WTC11 (cell line): ENCODE results near the gene MAPKAPK5. TPM values are rescaled to one million over a fixed set of nuclear protein-coding genes. Genes with fewer than 3 reads are reported as not detected.

ENCODE experiments used
- ATAC-seq: fragments of 200-7000 bp; cut with Tn5 transposase; 2 replicates; pipeline ENCODE4 v1.10.0; 2021; ENCODE audit warnings: mild to moderate bottlenecking, moderate library complexity
- CTCF ChIA-PET: fragments of 300-600 bp; sonication (Branson Sonifier 250); formaldehyde crosslinking; loops from one replicate; lab custom pipeline; 2021; ENCODE audit warnings: antibody characterized with exemption; lab: Charles Lee
- POLR2A ChIA-PET: fragments of 350-600 bp; sonication (Branson Sonifier 250); formaldehyde crosslinking; loops from one replicate; lab custom pipeline; 2021; ENCODE audit warnings: antibody characterized with exemption; lab: Charles Lee
- DNase-seq: peaks from one replicate; pipeline ENCODE4 v3.0.0; 2021; ENCODE audit warnings: low spot score
- H3K27ac Mint-ChIP-seq: 2 replicates; pipeline ENCODE4 v1.8.0; 2021; ENCODE audit warnings: mixed read lengths
- H3K27me3 Mint-ChIP-seq: 2 replicates; pipeline ENCODE4 v1.8.0; 2021; ENCODE audit warnings: low read depth, mild to moderate bottlenecking, moderate library complexity, mixed read lengths
- H3K36me3 Mint-ChIP-seq: 2 replicates; pipeline ENCODE4 v1.8.0; 2021; ENCODE audit warnings: mixed read lengths
- H3K4me1 Mint-ChIP-seq: 2 replicates; pipeline ENCODE4 v1.8.0; 2022; ENCODE audit warnings: mixed read lengths
- H3K4me3 Mint-ChIP-seq: 2 replicates; pipeline ENCODE4 v1.8.0; 2021; ENCODE audit warnings: mild to moderate bottlenecking, moderate library complexity, mixed read lengths
- H3K9me3 Mint-ChIP-seq: 2 replicates; pipeline ENCODE4 v1.8.0; 2021; ENCODE audit warnings: mixed read lengths
- ATF1 ChIP-seq: sonication (generic); formaldehyde crosslinking; IDR thresholded peaks from 2 replicates; pipeline ENCODE4 v1.8.1; 2023; ENCODE audit warnings: mild to moderate bottlenecking, moderate library complexity, missing genetic modification reagents
- CBFB ChIP-seq: sonication (generic); formaldehyde crosslinking; IDR thresholded peaks from 2 replicates; pipeline ENCODE4 v1.8.1; 2022; ENCODE audit warnings: mild to moderate bottlenecking, low read depth, missing genetic modification reagents
- GRHL2 ChIP-seq: fragments of 250-450 bp; sonication (Bioruptor Pico); IDR thresholded peaks from 2 replicates; pipeline ENCODE4 v1.8.0; 2022; ENCODE audit warnings: mild to moderate bottlenecking, moderate library complexity; ENCODE audit not compliant: insufficient replicate concordance, severe bottlenecking
- IRF2 ChIP-seq: sonication (generic); formaldehyde crosslinking; IDR thresholded peaks from 2 replicates; pipeline ENCODE4 v1.8.0; 2022; ENCODE audit warnings: low read depth, missing genetic modification reagents, borderline replicate concordance
- NFYB ChIP-seq: sonication (generic); formaldehyde crosslinking; conservative IDR thresholded peaks from 2 replicates; pipeline ENCODE4 v1.8.0; 2022; ENCODE audit warnings: low read depth, missing genetic modification reagents
- NR3C1 ChIP-seq: sonication (generic); formaldehyde crosslinking; conservative IDR thresholded peaks from 2 replicates; pipeline ENCODE4 v1.8.1; 2023; ENCODE audit warnings: low read depth, mild to moderate bottlenecking, missing genetic modification reagents
- SMAD3 ChIP-seq: sonication (generic); formaldehyde crosslinking; IDR thresholded peaks from 2 replicates; pipeline ENCODE4 v1.8.0; 2022; ENCODE audit warnings: missing genetic modification reagents, mild to moderate bottlenecking, borderline replicate concordance
- TP53 ChIP-seq: sonication (generic); formaldehyde crosslinking; IDR thresholded peaks from 2 replicates; pipeline ENCODE4 v1.8.1; 2023; ENCODE audit warnings: mild to moderate bottlenecking, missing genetic modification reagents
- ZNF317 ChIP-seq: sonication (generic); formaldehyde crosslinking; IDR thresholded peaks from 2 replicates; pipeline ENCODE4 v1.8.1; 2023; ENCODE audit warnings: low read depth, mild to moderate bottlenecking, moderate library complexity, missing genetic modification reagents, borderline replicate concordance
- ZNF416 ChIP-seq: fragments of 250-450 bp; sonication (Bioruptor Pico); IDR thresholded peaks from 2 replicates; pipeline ENCODE4 v1.9.0; 2021; ENCODE audit warnings: mild to moderate bottlenecking, inconsistent platforms
- total RNA-seq: library from RNA; stranded (reverse); gene quantifications from 3 replicates; pipeline ENCODE4 v1.2.3, GENCODE V29; 2021
- TF ChIP-seq, protein P1 (sequence below): sonication (generic); formaldehyde crosslinking; IDR thresholded peaks from 2 replicates; pipeline ENCODE4 v1.8.0; 2023; ENCODE audit warnings: missing genetic modification reagents, mild to moderate bottlenecking, borderline replicate concordance
- TF ChIP-seq, protein P2 (sequence below): sonication (generic); formaldehyde crosslinking; IDR thresholded peaks from 2 replicates; pipeline ENCODE4 v1.8.0; 2023; ENCODE audit warnings: missing genetic modification reagents
- TF ChIP-seq, protein P3 (sequence below): sonication (generic); formaldehyde crosslinking; IDR thresholded peaks from 2 replicates; pipeline ENCODE4 v1.8.0; 2022; ENCODE audit warnings: mild to moderate bottlenecking, missing genetic modification reagents
- TF ChIP-seq, protein P4 (sequence below): sonication (generic); formaldehyde crosslinking; IDR thresholded peaks from 2 replicates; pipeline ENCODE4 v1.8.1; 2023; ENCODE audit warnings: mild to moderate bottlenecking, missing genetic modification reagents, borderline replicate concordance
- TF ChIP-seq, protein P5 (sequence below): sonication (generic); formaldehyde crosslinking; IDR thresholded peaks from 2 replicates; pipeline ENCODE4 v1.8.1; 2022; ENCODE audit warnings: mild to moderate bottlenecking, moderate library complexity, missing genetic modification reagents
- TF ChIP-seq, protein P6 (sequence below): fragments of 250-450 bp; sonication (Bioruptor Pico); IDR thresholded peaks from 2 replicates; pipeline ENCODE4 v1.8.0; 2021; ENCODE audit warnings: mild to moderate bottlenecking

The MAPKAPK5 gene
- total RNA-seq, 1 experiment from 2014 or later = 81.8 TPM

DNA sequence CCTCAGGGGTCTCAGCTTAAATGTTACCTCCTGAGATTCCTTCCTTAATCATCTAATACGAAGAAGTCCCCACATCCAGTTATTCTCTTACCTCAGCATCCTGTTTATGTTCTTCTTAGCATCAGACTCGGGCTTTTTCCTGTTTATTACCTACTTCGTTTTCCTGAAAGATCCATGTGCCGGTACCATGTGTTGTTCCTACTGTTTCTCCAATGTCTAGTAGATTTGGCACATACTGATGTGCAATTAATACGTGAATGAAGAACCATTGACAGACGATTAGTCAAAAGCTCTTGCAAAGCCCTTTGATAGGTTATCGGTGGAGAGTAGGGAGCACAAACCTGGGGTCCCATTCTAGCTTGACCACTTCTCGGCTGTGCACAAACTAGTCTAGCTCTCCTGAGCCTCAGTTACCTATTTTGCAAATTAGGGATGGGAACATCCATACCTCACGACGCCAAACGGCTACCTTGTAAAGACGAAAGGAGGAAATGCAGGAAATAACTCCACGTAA lies 735 bp upstream of the MAPKAPK5 start (continued):
- TF ChIP-seq, protein P1, sequence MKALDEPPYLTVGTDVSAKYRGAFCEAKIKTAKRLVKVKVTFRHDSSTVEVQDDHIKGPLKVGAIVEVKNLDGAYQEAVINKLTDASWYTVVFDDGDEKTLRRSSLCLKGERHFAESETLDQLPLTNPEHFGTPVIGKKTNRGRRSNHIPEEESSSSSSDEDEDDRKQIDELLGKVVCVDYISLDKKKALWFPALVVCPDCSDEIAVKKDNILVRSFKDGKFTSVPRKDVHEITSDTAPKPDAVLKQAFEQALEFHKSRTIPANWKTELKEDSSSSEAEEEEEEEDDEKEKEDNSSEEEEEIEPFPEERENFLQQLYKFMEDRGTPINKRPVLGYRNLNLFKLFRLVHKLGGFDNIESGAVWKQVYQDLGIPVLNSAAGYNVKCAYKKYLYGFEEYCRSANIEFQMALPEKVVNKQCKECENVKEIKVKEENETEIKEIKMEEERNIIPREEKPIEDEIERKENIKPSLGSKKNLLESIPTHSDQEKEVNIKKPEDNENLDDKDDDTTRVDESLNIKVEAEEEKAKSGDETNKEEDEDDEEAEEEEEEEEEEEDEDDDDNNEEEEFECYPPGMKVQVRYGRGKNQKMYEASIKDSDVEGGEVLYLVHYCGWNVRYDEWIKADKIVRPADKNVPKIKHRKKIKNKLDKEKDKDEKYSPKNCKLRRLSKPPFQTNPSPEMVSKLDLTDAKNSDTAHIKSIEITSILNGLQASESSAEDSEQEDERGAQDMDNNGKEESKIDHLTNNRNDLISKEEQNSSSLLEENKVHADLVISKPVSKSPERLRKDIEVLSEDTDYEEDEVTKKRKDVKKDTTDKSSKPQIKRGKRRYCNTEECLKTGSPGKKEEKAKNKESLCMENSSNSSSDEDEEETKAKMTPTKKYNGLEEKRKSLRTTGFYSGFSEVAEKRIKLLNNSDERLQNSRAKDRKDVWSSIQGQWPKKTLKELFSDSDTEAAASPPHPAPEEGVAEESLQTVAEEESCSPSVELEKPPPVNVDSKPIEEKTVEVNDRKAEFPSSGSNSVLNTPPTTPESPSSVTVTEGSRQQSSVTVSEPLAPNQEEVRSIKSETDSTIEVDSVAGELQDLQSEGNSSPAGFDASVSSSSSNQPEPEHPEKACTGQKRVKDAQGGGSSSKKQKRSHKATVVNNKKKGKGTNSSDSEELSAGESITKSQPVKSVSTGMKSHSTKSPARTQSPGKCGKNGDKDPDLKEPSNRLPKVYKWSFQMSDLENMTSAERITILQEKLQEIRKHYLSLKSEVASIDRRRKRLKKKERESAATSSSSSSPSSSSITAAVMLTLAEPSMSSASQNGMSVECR = no peak
- TF ChIP-seq SMAD3 (CRISPR knock-in tag) (no peak), ZNF416 (CRISPR knock-in tag) (no peak), IRF2 (CRISPR knock-in tag) (no peak)
- TF ChIP-seq, protein P2, sequence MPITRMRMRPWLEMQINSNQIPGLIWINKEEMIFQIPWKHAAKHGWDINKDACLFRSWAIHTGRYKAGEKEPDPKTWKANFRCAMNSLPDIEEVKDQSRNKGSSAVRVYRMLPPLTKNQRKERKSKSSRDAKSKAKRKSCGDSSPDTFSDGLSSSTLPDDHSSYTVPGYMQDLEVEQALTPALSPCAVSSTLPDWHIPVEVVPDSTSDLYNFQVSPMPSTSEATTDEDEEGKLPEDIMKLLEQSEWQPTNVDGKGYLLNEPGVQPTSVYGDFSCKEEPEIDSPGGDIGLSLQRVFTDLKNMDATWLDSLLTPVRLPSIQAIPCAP (CRISPR knock-in tag) = no peak

DNA sequence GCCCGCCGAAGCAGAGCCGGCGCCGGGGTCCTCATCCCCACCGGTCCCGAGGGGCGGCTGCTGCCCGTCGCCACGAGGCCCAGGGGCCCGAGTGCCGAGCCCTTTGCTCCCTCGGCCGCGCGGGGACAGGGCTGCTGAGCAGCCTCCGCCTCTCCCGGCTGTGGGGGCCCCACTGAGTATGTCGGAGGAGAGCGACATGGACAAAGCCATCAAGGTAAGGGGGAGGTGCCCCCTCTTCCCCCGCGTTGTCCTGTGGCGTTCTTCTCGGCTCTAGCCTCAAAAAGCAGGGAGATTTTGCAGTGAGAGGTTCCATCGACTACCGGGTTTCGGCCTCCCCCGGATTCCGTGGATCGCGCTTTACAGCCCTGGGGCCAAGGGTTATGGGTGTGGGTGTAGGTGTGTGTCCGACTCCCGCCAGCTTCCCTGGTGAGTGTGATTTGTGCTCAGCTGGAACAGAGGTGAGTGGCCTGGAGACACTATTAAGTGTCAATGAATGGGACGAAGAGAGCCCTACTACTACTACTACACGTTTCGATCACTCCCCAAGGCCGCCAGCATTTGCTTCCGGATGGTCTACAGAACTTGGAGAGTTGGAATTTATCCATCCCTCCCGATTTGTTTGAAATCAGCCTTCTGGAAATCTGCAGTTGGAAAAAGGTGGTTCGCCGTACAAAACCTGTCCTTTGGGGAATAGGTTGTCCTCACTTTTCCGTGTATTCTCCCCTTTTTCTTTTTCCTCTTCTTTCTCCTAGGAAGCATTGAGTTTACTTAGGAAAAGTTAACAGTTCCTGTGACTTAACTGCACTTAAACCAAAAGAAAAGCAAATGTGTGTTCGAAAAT lies 748 bp downstream of the MAPKAPK5 start:
- Mint-ChIP-seq H3K27me3 (no peaks in the 10 kb centered on the region), H3K9me3 (peaks cover 2% of the 10 kb centered on the region; the same call in 1 of the 2 replicates), H3K4me3 (peak overlapping the region; percentile 94), H3K27ac (peak overlapping the region; percentile 96), H3K36me3 (peaks cover 34% of the 10 kb centered on the region), H3K4me1 (peaks cover 21% of the 10 kb centered on the region)
- DNase-seq (peak; percentile 18), ATAC-seq (peak; percentile 5)
- ChIA-PET CTCF (interaction anchor here (1.2 to 1.5 kb wide), 2 partner anchors 30 to 171 kb away, joined by 4 to 6 read pairs; partner anchors contain the start of genes ERP29 and TMEM116), POLR2A (interaction anchor here (0.6 to 1.3 kb wide), 3 partner anchors 26 to 284 kb away, joined by 4 to 9 read pairs (median 4); no protein-coding TSS in a partner anchor)
- TF ChIP-seq, protein P3, sequence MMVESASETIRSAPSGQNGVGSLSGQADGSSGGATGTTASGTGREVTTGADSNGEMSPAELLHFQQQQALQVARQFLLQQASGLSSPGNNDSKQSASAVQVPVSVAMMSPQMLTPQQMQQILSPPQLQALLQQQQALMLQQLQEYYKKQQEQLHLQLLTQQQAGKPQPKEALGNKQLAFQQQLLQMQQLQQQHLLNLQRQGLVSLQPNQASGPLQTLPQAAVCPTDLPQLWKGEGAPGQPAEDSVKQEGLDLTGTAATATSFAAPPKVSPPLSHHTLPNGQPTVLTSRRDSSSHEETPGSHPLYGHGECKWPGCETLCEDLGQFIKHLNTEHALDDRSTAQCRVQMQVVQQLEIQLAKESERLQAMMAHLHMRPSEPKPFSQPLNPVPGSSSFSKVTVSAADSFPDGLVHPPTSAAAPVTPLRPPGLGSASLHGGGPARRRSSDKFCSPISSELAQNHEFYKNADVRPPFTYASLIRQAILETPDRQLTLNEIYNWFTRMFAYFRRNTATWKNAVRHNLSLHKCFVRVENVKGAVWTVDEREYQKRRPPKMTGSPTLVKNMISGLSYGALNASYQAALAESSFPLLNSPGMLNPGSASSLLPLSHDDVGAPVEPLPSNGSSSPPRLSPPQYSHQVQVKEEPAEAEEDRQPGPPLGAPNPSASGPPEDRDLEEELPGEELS (CRISPR knock-in tag) = no peak
- TF ChIP-seq NR3C1 (CRISPR knock-in tag) = no peak
- TF ChIP-seq ZNF317 = no peak
- TF ChIP-seq, protein P4, sequence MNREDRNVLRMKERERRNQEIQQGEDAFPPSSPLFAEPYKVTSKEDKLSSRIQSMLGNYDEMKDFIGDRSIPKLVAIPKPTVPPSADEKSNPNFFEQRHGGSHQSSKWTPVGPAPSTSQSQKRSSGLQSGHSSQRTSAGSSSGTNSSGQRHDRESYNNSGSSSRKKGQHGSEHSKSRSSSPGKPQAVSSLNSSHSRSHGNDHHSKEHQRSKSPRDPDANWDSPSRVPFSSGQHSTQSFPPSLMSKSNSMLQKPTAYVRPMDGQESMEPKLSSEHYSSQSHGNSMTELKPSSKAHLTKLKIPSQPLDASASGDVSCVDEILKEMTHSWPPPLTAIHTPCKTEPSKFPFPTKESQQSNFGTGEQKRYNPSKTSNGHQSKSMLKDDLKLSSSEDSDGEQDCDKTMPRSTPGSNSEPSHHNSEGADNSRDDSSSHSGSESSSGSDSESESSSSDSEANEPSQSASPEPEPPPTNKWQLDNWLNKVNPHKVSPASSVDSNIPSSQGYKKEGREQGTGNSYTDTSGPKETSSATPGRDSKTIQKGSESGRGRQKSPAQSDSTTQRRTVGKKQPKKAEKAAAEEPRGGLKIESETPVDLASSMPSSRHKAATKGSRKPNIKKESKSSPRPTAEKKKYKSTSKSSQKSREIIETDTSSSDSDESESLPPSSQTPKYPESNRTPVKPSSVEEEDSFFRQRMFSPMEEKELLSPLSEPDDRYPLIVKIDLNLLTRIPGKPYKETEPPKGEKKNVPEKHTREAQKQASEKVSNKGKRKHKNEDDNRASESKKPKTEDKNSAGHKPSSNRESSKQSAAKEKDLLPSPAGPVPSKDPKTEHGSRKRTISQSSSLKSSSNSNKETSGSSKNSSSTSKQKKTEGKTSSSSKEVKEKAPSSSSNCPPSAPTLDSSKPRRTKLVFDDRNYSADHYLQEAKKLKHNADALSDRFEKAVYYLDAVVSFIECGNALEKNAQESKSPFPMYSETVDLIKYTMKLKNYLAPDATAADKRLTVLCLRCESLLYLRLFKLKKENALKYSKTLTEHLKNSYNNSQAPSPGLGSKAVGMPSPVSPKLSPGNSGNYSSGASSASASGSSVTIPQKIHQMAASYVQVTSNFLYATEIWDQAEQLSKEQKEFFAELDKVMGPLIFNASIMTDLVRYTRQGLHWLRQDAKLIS (CRISPR knock-in tag) = no peak
- TF ChIP-seq TP53 (CRISPR knock-in tag) = no peak
- TF ChIP-seq GRHL2 = no peak
- TF ChIP-seq NFYB (CRISPR knock-in tag) = no peak
- TF ChIP-seq, protein P5, sequence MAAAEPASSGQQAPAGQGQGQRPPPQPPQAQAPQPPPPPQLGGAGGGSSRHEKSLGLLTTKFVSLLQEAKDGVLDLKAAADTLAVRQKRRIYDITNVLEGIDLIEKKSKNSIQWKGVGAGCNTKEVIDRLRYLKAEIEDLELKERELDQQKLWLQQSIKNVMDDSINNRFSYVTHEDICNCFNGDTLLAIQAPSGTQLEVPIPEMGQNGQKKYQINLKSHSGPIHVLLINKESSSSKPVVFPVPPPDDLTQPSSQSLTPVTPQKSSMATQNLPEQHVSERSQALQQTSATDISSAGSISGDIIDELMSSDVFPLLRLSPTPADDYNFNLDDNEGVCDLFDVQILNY (CRISPR knock-in tag) = no peak
- TF ChIP-seq, protein P6, sequence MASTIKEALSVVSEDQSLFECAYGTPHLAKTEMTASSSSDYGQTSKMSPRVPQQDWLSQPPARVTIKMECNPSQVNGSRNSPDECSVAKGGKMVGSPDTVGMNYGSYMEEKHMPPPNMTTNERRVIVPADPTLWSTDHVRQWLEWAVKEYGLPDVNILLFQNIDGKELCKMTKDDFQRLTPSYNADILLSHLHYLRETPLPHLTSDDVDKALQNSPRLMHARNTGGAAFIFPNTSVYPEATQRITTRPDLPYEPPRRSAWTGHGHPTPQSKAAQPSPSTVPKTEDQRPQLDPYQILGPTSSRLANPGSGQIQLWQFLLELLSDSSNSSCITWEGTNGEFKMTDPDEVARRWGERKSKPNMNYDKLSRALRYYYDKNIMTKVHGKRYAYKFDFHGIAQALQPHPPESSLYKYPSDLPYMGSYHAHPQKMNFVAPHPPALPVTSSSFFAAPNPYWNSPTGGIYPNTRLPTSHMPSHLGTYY (CRISPR knock-in tag) = no peak
- TF ChIP-seq CBFB (CRISPR knock-in tag) = no peak
- TF ChIP-seq ATF1 (CRISPR knock-in tag) = no peak
- TF ChIP-seq, protein P2 (CRISPR knock-in tag) = no peak
